ENCODE data around the gene ZNF740. TPM values are rescaled to one million over a fixed set of nuclear protein-coding genes. Genes with fewer than 3 reads are reported as not detected.
"Not testable (repeated sequence)": the region's sequence is repeated elsewhere in the genome, so short reads cannot be mapped to it uniquely, and the experiment has no call there.

ZNF740 gene
- total and polyA plus RNA-seq, 2 of the 4 experiments (the other 2 are of a cell fraction) = 13.1 to 14.0 TPM

DNA sequence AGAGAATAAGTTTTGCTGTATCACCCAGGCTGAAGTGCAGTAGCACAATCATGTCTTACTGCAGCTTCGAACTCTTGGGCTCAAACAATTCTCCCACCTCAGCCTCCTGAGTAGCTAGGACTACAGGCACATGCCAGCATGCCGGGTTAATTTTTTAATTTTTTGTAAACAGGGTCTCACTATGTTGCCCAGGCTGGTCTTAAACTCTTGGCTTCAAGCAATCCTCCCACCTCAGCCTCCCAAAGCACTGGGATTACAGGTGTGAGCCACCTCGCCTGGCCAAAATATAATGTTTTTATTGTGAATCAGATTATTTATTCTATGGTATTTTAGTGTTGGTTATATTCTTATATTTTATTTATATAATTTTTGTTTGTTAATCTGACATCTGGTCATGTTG lies 3.8 kb upstream of the ZNF740 start:
- no peak overlapping the region for H3K14ac ChIP-seq (replicated peaks; ENCODE audit: low read depth, low read length)
- H2AK5ac ChIP-seq (ENCODE audit: low read depth, low read length) = no peak overlapping the region
- ATAC-seq (ENCODE audit: low read depth) = no peak
- POLR2A ChIA-PET (ENCODE audit: unreplicated experiment) = no interaction called here
- no peak overlapping the region for H2AK9ac ChIP-seq (replicated peaks; ENCODE audit: low read depth, low read length, poor library complexity)
- H3K9me3 ChIP-seq (ENCODE audit: control insufficient read depth, insufficient read depth, low read length) = no peaks in the 10 kb centered on the region
- peaks cover 15% of the 10 kb centered on the region for H3K9me1 ChIP-seq (ENCODE audit: insufficient read depth, low read length)
- no peak overlapping the region for H3K9ac ChIP-seq (ENCODE audit: low read depth, low read length)
- H4K8ac ChIP-seq (ENCODE audit: low read depth in 2 of 2, low read length in 2 of 2) = no peak overlapping the region
- H4K20me1 ChIP-seq (ENCODE audit: insufficient read depth, low read length) = peaks cover 6% of the 10 kb centered on the region; the same call in 1 of the 2 replicates
- H2BK20ac ChIP-seq (ENCODE audit: low read depth, low read length) = no peak overlapping the region
- intact Hi-C loops (cut with micrococcal nuclease) = no loop called here
- no peak overlapping the region for H3K27ac ChIP-seq (ENCODE audit: insufficient read depth, low read length)
- H3K27me3 ChIP-seq (ENCODE audit: control insufficient read depth, insufficient read depth, low read length) = no peaks in the 10 kb centered on the region
- no peak overlapping the region for H2BK15ac ChIP-seq (ENCODE audit: low read depth, low read length)
- H3K18ac ChIP-seq (ENCODE audit: low read depth, low read length) = no peak overlapping the region
- DNase-seq = no peak
- peaks cover 22% of the 10 kb centered on the region for H3K4me1 ChIP-seq (ENCODE audit: control insufficient read depth, insufficient read depth, low read length)
- H3K4ac ChIP-seq (ENCODE audit: low read depth, low read length) = no peak overlapping the region
- BruUV-seq (replicated peaks) = no TSS peak
- H3K23ac ChIP-seq (ENCODE audit: low read depth, low read length) = no peak overlapping the region
- H2AFZ ChIP-seq (replicated peaks; ENCODE audit: low read length, poor library complexity) = no peak overlapping the region
- H2BK120ac ChIP-seq (ENCODE audit: low read depth, low read length) = no peak overlapping the region
- H3K4me3 ChIP-seq (ENCODE audit: insufficient read depth, low read depth, low read length) = no peak overlapping the region
- no peak overlapping the region for H3K56ac ChIP-seq (ENCODE audit: extremely low read depth, insufficient read depth, low read length)
- no peak for TF ChIP-seq RAD21 (IDR thresholded peaks at IDR 0.05; ENCODE audit: low read length)
- H4K91ac ChIP-seq (ENCODE audit: insufficient read depth, low read depth, low read length) = no peak overlapping the region
- no peak overlapping the region for H4K5ac ChIP-seq (ENCODE audit: low read depth, low read length)
- no CpG with 5 or more reads among the region's 3 CpGs for WGBS, 2 experiments (ENCODE audit: extremely low coverage in 2 of 2, insufficient read length in 1 of 2)
- peaks cover 7 to 46% of the 10 kb centered on the region in 2 experiments for H3K79me1 ChIP-seq (ENCODE audit: low read depth in 1 of 2, low read length in 2 of 2)
- dilution Hi-C loops (cut with HindIII; ENCODE audit: low sequenced_read_pairs, unreplicated experiment) = no loop called here
- CTCF ChIA-PET = interaction anchor here (1.2 kb wide), 2 partner anchors 13 to 17 kb away, joined by 3 to 4 read pairs; no protein-coding TSS in a partner anchor
- peaks cover 5% of the 10 kb centered on the region; the same call in 1 of the 2 replicates for H3K36me3 ChIP-seq (ENCODE audit: control insufficient read depth, insufficient read depth, low read length)
- no peak overlapping the region for H3K4me2 ChIP-seq (ENCODE audit: low read depth, low read length)
- no peak overlapping the region for H2BK5ac ChIP-seq (ENCODE audit: low read depth, low read length, poor library complexity, severe bottlenecking)
- in situ Hi-C loops (cut with MboI; ENCODE audit: low sequenced_read_pairs) = no loop called here

DNA sequence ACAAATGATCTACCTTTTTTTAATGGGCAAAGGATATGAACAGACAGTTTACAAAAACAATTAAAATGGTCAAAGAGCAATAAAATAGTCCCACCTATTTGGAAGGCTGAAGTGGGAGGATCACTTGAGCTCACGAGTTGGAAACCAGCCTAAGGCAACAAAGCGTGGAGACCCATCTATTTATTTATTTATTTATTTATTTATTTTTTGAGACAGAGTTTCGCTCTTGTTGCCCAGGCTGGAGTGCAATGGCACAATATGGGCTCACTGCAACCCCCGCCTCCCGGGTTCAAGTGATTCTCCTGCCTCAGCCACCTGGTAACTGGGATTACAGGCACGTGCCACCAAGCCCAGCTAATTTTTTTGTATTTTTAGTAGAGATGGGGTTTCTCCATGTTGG lies 3.1 kb upstream of the ZNF740 start:
- POLR2A ChIA-PET (ENCODE audit: unreplicated experiment); H2BK120ac ChIP-seq (ENCODE audit: low read depth, low read length); H3K4me3 ChIP-seq (ENCODE audit: insufficient read depth, low read depth, low read length); H2BK20ac ChIP-seq (ENCODE audit: low read depth, low read length); H2AK5ac ChIP-seq (ENCODE audit: low read depth, low read length); H3K36me3 ChIP-seq (ENCODE audit: control insufficient read depth, insufficient read depth, low read length); H3K23ac ChIP-seq (ENCODE audit: low read depth, low read length); H3K56ac ChIP-seq (ENCODE audit: extremely low read depth, insufficient read depth, low read length); H3K9ac ChIP-seq (ENCODE audit: low read depth, low read length); H3K9me3 ChIP-seq (ENCODE audit: control insufficient read depth, insufficient read depth, low read length); H3K4me2 ChIP-seq (ENCODE audit: low read depth, low read length); H3K27me3 ChIP-seq (ENCODE audit: control insufficient read depth, insufficient read depth, low read length); H4K5ac ChIP-seq (ENCODE audit: low read depth, low read length); DNase-seq; H2BK5ac ChIP-seq (ENCODE audit: low read depth, low read length, poor library complexity, severe bottlenecking); ATAC-seq (ENCODE audit: low read depth); H4K91ac ChIP-seq (ENCODE audit: insufficient read depth, low read depth, low read length); dilution Hi-C loops (cut with HindIII; ENCODE audit: low sequenced_read_pairs, unreplicated experiment); intact Hi-C loops (cut with micrococcal nuclease); H2AK9ac ChIP-seq (replicated peaks; ENCODE audit: low read depth, low read length, poor library complexity); in situ Hi-C loops (cut with MboI; ENCODE audit: low sequenced_read_pairs); H3K27ac ChIP-seq (ENCODE audit: insufficient read depth, low read length); H4K8ac ChIP-seq (ENCODE audit: low read depth in 2 of 2, low read length in 2 of 2); H2AFZ ChIP-seq (replicated peaks; ENCODE audit: low read length, poor library complexity); H2BK15ac ChIP-seq (ENCODE audit: low read depth, low read length); BruUV-seq (replicated peaks); H3K4ac ChIP-seq (ENCODE audit: low read depth, low read length); H3K18ac ChIP-seq (ENCODE audit: low read depth, low read length); H3K14ac ChIP-seq (replicated peaks; ENCODE audit: low read depth, low read length): not testable (repeated sequence)
- no CpG with 5 or more reads among the region's 6 CpGs for WGBS, 2 experiments (ENCODE audit: extremely low coverage in 2 of 2, insufficient read length in 1 of 2)
- CTCF ChIA-PET = interaction anchor here (1.2 kb wide), 2 partner anchors 12 to 18 kb away, joined by 3 to 4 read pairs; no protein-coding TSS in a partner anchor
- Histone ChIP-seq H3K79me1 (ENCODE audit: low read depth in 1 of 2, low read length in 2 of 2) (peaks cover 14 to 48% of the 10 kb centered on the region in 2 experiments), H4K20me1 (ENCODE audit: insufficient read depth, low read length) (peaks cover 12% of the 10 kb centered on the region; the same call in 1 of the 2 replicates), H3K9me1 (ENCODE audit: insufficient read depth, low read length) (peaks cover 19% of the 10 kb centered on the region), H3K4me1 (ENCODE audit: control insufficient read depth, insufficient read depth, low read length) (peaks cover 22% of the 10 kb centered on the region)
